HepG2 (cell line): ENCODE results near the gene TIPRL. TPM values are rescaled to one million over a fixed set of nuclear protein-coding genes. Genes with fewer than 3 reads are reported as not detected.

Experiments used
- EZH2 ChIP-seq: conservative IDR thresholded peaks from 2 replicates; pipeline ENCODE4 v1.6.1; 2012; ENCODE audit warnings: mild to moderate bottlenecking, low read depth, low read length, moderate library complexity
- FOXA1 ChIP-seq, 2 experiments: fragments of 450-650 bp in 1 of 2; sonication (generic) in 1 of 2; formaldehyde crosslinking in 1 of 2; IDR thresholded peaks; 2 replicates each; pipeline versions ENCODE4 v1.4.0 to v1.6.1; 2016 to 2020; ENCODE audit warnings: missing genetic modification reagents in 1 of 2
- GPN1 ChIP-seq: sonication (generic); formaldehyde crosslinking; IDR thresholded peaks from 2 replicates; pipeline ENCODE4 v1.5.1; 2020; ENCODE audit warnings: missing genetic modification reagents, borderline replicate concordance
- KAT2B ChIP-seq: fragments of 150-350 bp; IDR thresholded peaks from 2 replicates; pipeline ENCODE4 v1.6.1; 2014; ENCODE audit warnings: low read depth, low read length, borderline replicate concordance
- LCORL ChIP-seq, 2 experiments: fragments of 450-650 bp in 1 of 2; sonication (generic) in 1 of 2; formaldehyde crosslinking in 1 of 2; IDR thresholded peaks; 2 replicates each; pipeline versions ENCODE4 v1.5.0 to v1.6.1; 2017 to 2020; ENCODE audit warnings: antibody characterized with exemption in 1 of 2, missing genetic modification reagents in 1 of 2
- NFE2L1 ChIP-seq: sonication (generic); formaldehyde crosslinking; IDR thresholded peaks from 2 replicates; pipeline ENCODE4 v1.4.0; 2020; ENCODE audit warnings: missing genetic modification reagents, mild to moderate bottlenecking, borderline replicate concordance
- NFYB ChIP-seq: sonication (generic); formaldehyde crosslinking; IDR thresholded peaks from 2 replicates; pipeline ENCODE4 v1.4.0; 2020; ENCODE audit warnings: missing genetic modification reagents
- PAWR ChIP-seq: sonication (generic); formaldehyde crosslinking; IDR thresholded peaks from 2 replicates; pipeline ENCODE4 v1.4.0; 2020; ENCODE audit warnings: missing genetic modification reagents, mild to moderate bottlenecking, borderline replicate concordance
- PHB2 ChIP-seq: fragments of 450-650 bp; IDR thresholded peaks from 2 replicates; pipeline ENCODE4 v1.6.1; 2018; ENCODE audit not compliant: partially characterized antibody
- SNAI1 ChIP-seq: sonication (generic); formaldehyde crosslinking; IDR thresholded peaks from 2 replicates; pipeline ENCODE4 v1.5.0; 2020; ENCODE audit warnings: mild to moderate bottlenecking, missing genetic modification reagents, borderline replicate concordance
- SRF ChIP-seq: IDR thresholded peaks from 2 replicates; pipeline ENCODE4 v1.6.1; 2011; ENCODE audit warnings: mild to moderate bottlenecking, low read depth, low read length, moderate library complexity
- ZBTB25 ChIP-seq: IDR thresholded peaks from 2 replicates; pipeline ENCODE4 v1.6.1; 2018; ENCODE audit warnings: missing genetic modification reagents
- ZBTB8A ChIP-seq: sonication (generic); formaldehyde crosslinking; IDR thresholded peaks from 2 replicates; pipeline ENCODE4 v1.4.0; 2020; ENCODE audit warnings: mild to moderate bottlenecking, low read depth, missing genetic modification reagents, borderline replicate concordance
- ZNF318 ChIP-seq: sonication (generic); formaldehyde crosslinking; IDR thresholded peaks from 2 replicates; pipeline ENCODE4 v1.4.0; 2020; ENCODE audit warnings: mild to moderate bottlenecking, missing genetic modification reagents
- ZNF382 ChIP-seq: sonication (generic); formaldehyde crosslinking; IDR thresholded peaks from 2 replicates; pipeline ENCODE4 v1.5.0; 2020; ENCODE audit warnings: missing genetic modification reagents, mild to moderate bottlenecking, borderline replicate concordance
- ZNF550 ChIP-seq: sonication (generic); formaldehyde crosslinking; IDR thresholded peaks from 2 replicates; pipeline ENCODE4 v1.4.0; 2020; ENCODE audit warnings: mild to moderate bottlenecking, missing genetic modification reagents, borderline replicate concordance
- ZNF580 ChIP-seq: IDR thresholded peaks from 2 replicates; pipeline ENCODE4 v1.6.1; 2016; ENCODE audit warnings: low read depth, borderline replicate concordance
- ZNF616 ChIP-seq: sonication (generic); formaldehyde crosslinking; IDR thresholded peaks from 2 replicates; pipeline ENCODE4 v1.5.0; 2020; ENCODE audit warnings: low read depth, mild to moderate bottlenecking, missing genetic modification reagents
- ZNF674 ChIP-seq: sonication (generic); formaldehyde crosslinking; IDR thresholded peaks from 2 replicates; pipeline ENCODE4 v1.5.0; 2020; ENCODE audit warnings: low read depth, mild to moderate bottlenecking, missing genetic modification reagents
- ZNF816 ChIP-seq: sonication (generic); formaldehyde crosslinking; IDR thresholded peaks from 2 replicates; pipeline ENCODE4 v1.8.0; 2022; ENCODE audit warnings: missing genetic modification reagents, mild to moderate bottlenecking, borderline replicate concordance
- polyA plus RNA-seq, 8 experiments: library from polyadenylated mRNA; depleted of rRNA in 3 of 8; stranded (reverse) in 7 of 8; unstranded in 1 of 8; fragments of >200 nt; fragmentation: Illumina TruSeq in 4 of 8; extraction: Trizol in 4 of 8; gene quantifications; 2 replicates each; pipeline versions ENCODE4 v1.2.1 to v1.2.3, GENCODE V29; 2011 to 2016; ENCODE audit warnings: low read depth in 4 of 8, missing spikeins in 1 of 8, mixed read lengths in 1 of 8; ENCODE audit not compliant: insufficient read depth in 1 of 8
- total RNA-seq, 5 experiments: library from RNA; depleted of rRNA; stranded (reverse); fragments of >200 nt; fragmentation: Illumina TruSeq; extraction: Trizol; gene quantifications; 2 replicates each; pipeline ENCODE4 v1.2.3, GENCODE V29; 2016; ENCODE audit warnings: low read depth in 1 of 5

TIPRL gene
- total and polyA plus RNA-seq, 2 of the 13 experiments (the other 11 are each of a cell fraction or from before 2014, with no cell fraction given): 10.1 to 22.8 TPM

- TF ChIP-seq FOXA1 (IDR thresholded peaks at IDR 0.05) (no peak), FOXA1 (CRISPR knock-in tag; IDR thresholded peaks at IDR 0.05) (no peak), ZNF318 (CRISPR knock-in tag) (peak; percentile 91; the same call in 1 of the 2 replicates), NFYB (peak; percentile 51), ZBTB8A (peak; percentile 84; the same call in 1 of the 2 replicates), ZNF550 (no peak), EZH2 (no peak), SRF (no peak), PAWR (CRISPR knock-in tag) (no peak), ZNF816 (peak; percentile 80; the same call in 1 of the 2 replicates), LCORL (IDR thresholded peaks at IDR 0.05) (no peak), LCORL (CRISPR knock-in tag; IDR thresholded peaks at IDR 0.05) (no peak), ZNF382 (CRISPR knock-in tag) (no peak), ZBTB25 (CRISPR knock-in tag) (no peak; the same call in 1 of the 2 replicates), GPN1 (CRISPR knock-in tag) (no peak), ZNF674 (CRISPR knock-in tag) (no peak), ZNF616 (CRISPR knock-in tag) (0 out of 2 replicates have a peak, but pooled peaks have one; percentile 50), KAT2B (no peak), PHB2 (no peak), NFE2L1 (CRISPR knock-in tag) (no peak), SNAI1 (peak; percentile 70; the same call in 1 of the 2 replicates), ZNF580 (CRISPR knock-in tag) (no peak)
Measured at GRCh38 chr1:168225476-168226190, 46.9 kb downstream of the TIPRL start, which contains the start of gene SFT2D2 (continued).
